HL-60 (cell line): Measurements from ENCODE around the gene KRT35.

ENCODE experiments used
- DNase-seq, 2 experiments: peaks; one replicate each; pipeline ENCODE4 v3.0.0-alpha.2; 2010 to 2020; ENCODE audit warnings: low read depth in 1 of 2, low spot score in 1 of 2
- H3K27ac ChIP-seq: fragments of 250-450 bp; sonication (Bioruptor Pico); replicated peaks from 2 replicates; pipeline ENCODE4 v1.5.1; 2020; ENCODE audit warnings: mild to moderate bottlenecking, moderate library complexity
- H3K27me3 ChIP-seq: fragments of 250-450 bp; sonication (Bioruptor Pico); 2 replicates; pipeline ENCODE4 v1.5.1; 2021; ENCODE audit warnings: mild to moderate bottlenecking, moderate library complexity; ENCODE audit not compliant: insufficient read depth, poor library complexity, severe bottlenecking
- H3K4me3 ChIP-seq: replicated peaks from 2 replicates; pipeline ENCODE4 v1.5.1; 2011; ENCODE audit warnings: mild to moderate bottlenecking, control low read depth, low read length; ENCODE audit not compliant: insufficient read depth
- CTCF ChIP-seq: IDR thresholded peaks from one replicate; pipeline ENCODE4 v1.5.1; 2011; ENCODE audit warnings: low read length, control low read depth, inconsistent platforms; ENCODE audit not compliant: insufficient read depth
- GABPA ChIP-seq: IDR thresholded peaks from 2 replicates; pipeline ENCODE4 v1.6.1; 2012; ENCODE audit warnings: low read depth
- POLR2AphosphoS5 ChIP-seq: IDR thresholded peaks from 2 replicates; pipeline ENCODE4 v1.6.1; 2012; ENCODE audit warnings: low read depth
- SPI1 ChIP-seq: IDR thresholded peaks from 2 replicates; pipeline ENCODE4 v1.6.1; 2012; ENCODE audit warnings: low read depth, mild to moderate bottlenecking, borderline replicate concordance
- TF ChIP-seq, protein P1 (sequence below): IDR thresholded peaks from 2 replicates; pipeline ENCODE4 v1.6.1; 2012; ENCODE audit warnings: low read depth; ENCODE audit not compliant: insufficient replicate concordance

KRT35 gene

DNA sequence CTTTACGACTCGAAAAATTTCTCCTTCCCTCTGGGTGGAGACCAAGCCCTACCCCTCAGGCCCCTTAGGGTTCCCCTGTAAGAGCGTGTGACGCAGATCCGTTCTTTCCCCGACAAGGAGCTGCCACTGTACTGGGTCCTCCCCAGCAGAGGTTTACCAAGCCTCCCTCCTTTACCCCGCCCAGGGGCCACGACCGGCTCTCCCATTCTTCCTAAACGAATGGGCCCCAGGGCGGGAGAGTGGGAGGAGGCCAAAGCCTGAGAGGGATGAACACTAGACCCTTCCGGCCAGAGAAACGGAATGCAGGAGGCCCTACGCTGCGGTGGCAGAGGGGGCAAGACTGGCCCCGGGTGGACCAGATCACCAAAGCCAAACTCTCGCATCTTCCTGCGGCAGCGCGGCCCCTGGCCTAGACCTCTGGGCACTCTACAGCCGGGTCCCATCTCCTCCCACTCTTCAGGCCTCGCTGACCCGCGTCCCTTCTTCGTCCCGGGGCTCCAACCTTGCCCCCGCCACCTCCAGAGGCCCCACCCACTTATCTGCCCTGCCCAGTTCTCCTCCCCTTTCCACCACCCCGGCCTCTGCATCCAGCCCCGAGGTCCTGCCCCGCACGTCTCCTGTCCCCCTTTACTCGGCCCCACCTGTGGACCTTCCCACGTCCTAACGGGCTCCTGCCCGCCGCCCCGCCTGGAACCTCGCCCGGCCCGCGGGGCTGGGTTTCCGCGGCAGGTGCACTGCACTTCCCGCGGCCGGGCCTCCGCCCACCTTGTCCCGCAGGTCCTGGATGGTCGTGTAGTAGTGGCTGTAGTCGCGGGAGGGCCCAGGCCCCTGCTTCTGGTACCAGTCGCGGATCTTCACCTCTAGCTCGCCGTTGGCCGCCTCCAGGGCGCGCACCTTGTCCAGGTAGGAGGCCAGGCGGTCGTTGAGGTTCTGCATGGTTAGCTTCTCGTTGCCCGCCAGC lies 46.4 kb upstream of the KRT35 start:
- no peak for TF ChIP-seq POLR2AphosphoS5
- TF ChIP-seq CTCF = no peak
- TF ChIP-seq, protein P1, sequence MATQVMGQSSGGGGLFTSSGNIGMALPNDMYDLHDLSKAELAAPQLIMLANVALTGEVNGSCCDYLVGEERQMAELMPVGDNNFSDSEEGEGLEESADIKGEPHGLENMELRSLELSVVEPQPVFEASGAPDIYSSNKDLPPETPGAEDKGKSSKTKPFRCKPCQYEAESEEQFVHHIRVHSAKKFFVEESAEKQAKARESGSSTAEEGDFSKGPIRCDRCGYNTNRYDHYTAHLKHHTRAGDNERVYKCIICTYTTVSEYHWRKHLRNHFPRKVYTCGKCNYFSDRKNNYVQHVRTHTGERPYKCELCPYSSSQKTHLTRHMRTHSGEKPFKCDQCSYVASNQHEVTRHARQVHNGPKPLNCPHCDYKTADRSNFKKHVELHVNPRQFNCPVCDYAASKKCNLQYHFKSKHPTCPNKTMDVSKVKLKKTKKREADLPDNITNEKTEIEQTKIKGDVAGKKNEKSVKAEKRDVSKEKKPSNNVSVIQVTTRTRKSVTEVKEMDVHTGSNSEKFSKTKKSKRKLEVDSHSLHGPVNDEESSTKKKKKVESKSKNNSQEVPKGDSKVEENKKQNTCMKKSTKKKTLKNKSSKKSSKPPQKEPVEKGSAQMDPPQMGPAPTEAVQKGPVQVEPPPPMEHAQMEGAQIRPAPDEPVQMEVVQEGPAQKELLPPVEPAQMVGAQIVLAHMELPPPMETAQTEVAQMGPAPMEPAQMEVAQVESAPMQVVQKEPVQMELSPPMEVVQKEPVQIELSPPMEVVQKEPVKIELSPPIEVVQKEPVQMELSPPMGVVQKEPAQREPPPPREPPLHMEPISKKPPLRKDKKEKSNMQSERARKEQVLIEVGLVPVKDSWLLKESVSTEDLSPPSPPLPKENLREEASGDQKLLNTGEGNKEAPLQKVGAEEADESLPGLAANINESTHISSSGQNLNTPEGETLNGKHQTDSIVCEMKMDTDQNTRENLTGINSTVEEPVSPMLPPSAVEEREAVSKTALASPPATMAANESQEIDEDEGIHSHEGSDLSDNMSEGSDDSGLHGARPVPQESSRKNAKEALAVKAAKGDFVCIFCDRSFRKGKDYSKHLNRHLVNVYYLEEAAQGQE = no peak
- no peak for TF ChIP-seq SPI1
- TF ChIP-seq GABPA = no peak
- no peak overlapping the region for H3K4me3 ChIP-seq
- DNase-seq = no peak
- peaks cover 32% of the 10 kb centered on the region for H3K27me3 ChIP-seq
- no peak overlapping the region for H3K27ac ChIP-seq

DNA sequence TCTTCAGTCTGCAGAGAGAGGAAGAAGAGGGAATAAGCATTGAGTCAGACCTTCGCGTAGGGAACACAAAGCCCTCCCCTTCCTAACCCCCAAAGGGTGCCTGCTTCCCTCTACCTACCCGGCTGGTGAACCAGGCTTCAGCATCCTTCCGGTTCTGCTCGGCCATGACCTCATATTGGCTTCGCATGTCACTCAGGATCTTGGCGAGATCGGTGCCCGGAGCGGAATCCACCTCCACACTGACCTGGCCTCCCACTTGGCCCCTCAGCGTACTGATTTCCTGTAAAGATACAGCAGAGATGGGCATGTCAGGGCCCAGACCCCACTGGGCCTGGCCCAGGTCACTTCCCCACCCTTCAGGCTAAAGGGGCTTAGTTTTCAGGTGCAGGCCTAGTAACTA lies 43.3 kb upstream of the KRT35 start:
- H3K4me3 ChIP-seq = no peak overlapping the region
- peaks cover 25% of the 10 kb centered on the region for H3K27me3 ChIP-seq
- DNase-seq = no peak
- TF ChIP-seq, protein P1 = no peak
- TF ChIP-seq CTCF = no peak
- TF ChIP-seq GABPA = no peak
- TF ChIP-seq POLR2AphosphoS5 = no peak
- TF ChIP-seq SPI1 = no peak
- no peak overlapping the region for H3K27ac ChIP-seq

GRCh38 chr17:41523787-41524186 lies 42.8 kb upstream of the KRT35 start:
- no peak for DNase-seq
- H3K27ac ChIP-seq = no peak overlapping the region
- no peak overlapping the region for H3K4me3 ChIP-seq
- TF ChIP-seq POLR2AphosphoS5 (no peak), SPI1 (no peak), CTCF (no peak), GABPA (no peak)
- TF ChIP-seq, protein P1 = no peak
- H3K27me3 ChIP-seq = peaks cover 21% of the 10 kb centered on the region
